Left kidney (tissue), 2 donors: ENCODE results near the gene OASL. TPM values are rescaled to one million over a fixed set of nuclear protein-coding genes. Genes with fewer than 3 reads are reported as not detected.
A peak's percentile ranks its signal among the peaks of the same experiment; 100 is the strongest.

Experiments
- DNase-seq: peaks from one replicate; pipeline ENCODE4 v3.0.0-alpha.2; 2013
- polyA plus RNA-seq: library from polyadenylated mRNA; unstranded; fragments of 120-200 nt; gene quantifications from one replicate; pipeline ENCODE4 v1.2.1, GENCODE V29; 2013; ENCODE audit not compliant: insufficient read length

The OASL gene
- polyA plus RNA-seq, 1 donor = 0.10 TPM

- DNase-seq = peak; percentile 93
Measured at GRCh38 chr12:121015825-121016766, 22.9 kb downstream of the OASL start, which contains the start of gene C12orf43. C12orf43 (minus strand) TSS chr12:121016487; CDS start chr12:121016474, 13 bp downstream.

DNA sequence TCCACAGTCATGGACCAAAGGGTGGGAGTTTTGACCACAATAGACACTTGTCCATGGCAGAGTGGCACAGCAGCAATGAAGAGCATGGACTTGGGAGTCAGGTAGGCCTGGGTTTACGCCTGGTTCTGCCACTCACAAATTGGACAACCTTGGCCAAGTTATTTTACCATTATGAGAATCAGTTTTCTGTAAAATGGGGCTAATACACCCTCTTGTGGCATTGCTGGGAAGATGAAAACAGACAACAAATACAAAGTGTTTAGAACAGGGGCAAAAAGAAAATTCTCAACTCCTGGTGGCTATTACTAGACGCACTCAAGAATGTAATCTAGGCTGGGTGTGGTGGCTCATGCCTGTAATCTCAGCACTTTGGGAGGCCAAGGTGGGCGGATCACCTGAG, 25.3 kb downstream of the OASL start:
- DNase-seq = no peak

GRCh38 chr12:121011820-121012219, 27.2 kb downstream of the OASL start:
- DNase-seq = no peak

DNA sequence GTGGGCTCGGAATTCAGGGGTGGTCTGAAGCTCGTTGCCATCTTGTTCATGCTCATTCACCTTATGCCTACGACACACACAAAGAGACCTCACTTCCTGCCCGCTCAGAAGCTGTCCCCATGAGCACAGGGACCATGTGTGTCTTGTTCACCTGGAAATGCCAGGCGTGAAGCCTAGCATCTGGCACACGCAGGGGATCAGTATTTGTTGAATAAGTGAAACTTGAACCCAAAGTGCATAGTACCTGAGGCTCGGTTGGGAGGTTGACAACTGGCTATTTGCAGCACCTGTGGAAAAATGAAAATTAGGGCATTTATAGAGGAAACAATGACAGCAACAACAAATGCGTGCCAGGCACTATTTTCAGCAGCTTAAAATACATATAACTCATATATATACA, 28.2 kb downstream of the OASL start:
- DNase-seq = no peak

DNA sequence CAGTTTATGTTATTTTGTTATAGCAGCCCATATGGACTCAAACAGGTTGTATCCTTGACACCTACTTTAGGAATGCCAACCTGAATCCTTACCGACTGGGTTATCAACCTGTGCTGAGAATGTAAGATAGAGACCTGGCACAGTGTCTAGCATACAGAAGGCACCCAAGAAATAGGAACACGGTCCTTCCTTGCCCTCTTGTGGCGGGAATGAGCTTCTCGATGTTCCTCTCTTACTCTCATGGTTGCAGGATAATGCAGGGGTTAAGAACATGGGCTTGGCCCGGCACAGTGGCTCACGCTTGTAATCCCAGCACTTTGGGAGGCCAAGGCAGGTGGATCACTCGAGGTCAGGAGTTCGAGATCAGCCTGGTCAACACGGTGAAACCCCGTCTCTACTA, 29.3 kb downstream of the OASL start:
- peak; percentile 40 for DNase-seq

GRCh38 chr12:121008347-121009098, 30.5 kb downstream of the OASL start:
- DNase-seq = no peak

DNA sequence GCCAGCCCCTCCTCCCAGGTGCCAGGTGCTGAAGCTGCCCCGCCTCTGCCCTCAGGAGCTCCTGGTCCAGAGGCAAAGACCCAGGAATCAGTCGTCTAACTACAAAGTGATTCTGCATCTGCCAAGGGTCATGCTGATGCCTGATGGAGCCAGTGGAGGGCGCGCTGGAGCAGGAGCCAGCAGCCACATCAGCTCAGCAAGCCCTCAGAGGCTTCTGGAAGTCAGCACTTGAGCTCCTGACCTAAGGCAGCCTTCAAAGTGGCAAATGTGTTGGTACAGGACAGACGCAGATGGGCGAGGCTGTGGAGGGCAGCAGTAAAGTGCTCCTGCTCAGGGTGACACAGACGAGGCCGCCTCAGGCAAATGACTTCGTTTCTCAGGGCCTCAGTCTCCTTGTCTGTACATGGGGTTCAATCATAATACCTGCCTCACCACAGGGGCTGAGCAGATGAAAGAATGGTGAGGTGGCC, 33.7 kb downstream of the OASL start:
- DNase-seq = no peak

DNA sequence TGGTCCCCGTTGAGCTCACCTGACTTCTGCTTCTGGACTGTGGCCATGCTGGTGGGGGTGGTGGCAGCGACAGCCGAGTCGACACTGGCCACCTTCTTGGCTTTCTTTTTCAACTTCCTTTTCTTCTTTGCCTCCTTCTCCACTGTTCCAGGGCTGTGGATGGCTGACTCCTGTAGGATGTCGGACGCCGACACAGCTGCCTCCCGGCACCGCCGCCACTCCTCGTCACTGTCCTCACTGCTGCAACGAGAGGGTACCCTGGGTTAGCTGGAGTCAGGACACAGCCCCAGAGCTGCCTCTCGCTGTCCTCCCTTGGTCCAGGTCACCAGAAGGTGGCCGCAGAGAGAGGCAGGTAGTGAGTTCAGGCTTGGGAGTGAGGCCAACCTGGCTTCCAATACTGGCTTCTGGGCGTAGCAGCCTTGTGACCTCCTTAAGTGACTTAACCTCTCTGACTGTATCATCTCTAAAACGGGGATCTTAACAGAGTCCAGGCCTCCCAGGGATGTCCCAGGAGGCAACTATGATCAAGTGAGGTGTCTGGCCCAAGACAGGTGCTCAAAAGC, 34.7 kb downstream of the OASL start:
- no peak for DNase-seq

DNA sequence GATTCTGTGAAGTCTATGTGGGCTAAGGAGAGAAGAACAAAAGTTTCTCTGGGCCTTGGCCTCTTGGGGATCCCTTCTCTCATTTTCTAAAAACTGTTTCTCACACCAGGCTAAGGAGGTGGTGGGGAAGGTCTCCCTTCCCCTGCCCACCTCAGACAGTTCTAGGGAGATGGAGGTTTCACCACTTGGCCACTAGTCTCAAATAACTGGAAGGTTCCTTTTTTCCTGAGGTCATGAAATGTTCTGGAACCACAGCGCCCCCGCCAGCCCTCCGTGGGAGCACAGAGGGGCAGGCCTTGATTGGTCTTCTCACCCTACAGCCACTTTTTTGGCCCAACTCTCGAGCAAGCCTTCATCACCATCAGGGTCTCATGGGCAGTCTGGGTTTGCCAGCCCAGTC, 35.4 kb downstream of the OASL start:
- DNase-seq = no peak

DNA sequence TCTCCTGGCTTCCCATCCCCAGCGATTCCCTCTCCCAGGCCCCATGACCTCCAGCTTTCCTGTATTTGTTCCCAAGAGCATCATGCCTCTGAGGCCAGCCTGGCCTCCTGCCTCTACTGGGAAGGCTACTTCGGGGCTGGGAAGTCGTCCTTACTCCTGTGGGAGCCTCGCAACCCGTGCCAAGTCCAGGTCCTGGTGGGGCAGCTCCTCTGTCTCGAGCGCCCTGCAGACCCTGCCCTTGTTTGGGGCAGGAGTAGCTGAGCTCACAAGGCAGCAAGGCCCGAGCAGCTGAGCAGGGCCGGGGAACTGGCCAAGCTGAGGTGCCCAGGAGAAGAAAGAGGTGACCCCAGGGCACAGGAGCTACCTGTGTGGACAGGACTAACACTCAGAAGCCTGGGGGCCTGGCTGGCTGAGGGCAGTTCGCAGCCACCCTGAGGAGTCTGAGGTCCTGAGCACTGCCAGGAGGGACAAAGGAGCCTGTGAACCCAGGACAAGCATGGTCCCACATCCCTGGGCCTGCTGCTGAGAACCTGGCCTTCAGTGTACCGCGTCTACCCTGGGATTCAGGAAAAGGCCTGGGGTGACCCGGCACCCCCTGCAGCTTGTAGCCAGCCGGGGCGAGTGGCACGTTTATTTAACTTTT, 37.1 kb downstream of the OASL start:
- DNase-seq = no peak

- DNase-seq = no peak
Measured at GRCh38 chr12:121001060-121001459, 38.0 kb downstream of the OASL start.

DNA sequence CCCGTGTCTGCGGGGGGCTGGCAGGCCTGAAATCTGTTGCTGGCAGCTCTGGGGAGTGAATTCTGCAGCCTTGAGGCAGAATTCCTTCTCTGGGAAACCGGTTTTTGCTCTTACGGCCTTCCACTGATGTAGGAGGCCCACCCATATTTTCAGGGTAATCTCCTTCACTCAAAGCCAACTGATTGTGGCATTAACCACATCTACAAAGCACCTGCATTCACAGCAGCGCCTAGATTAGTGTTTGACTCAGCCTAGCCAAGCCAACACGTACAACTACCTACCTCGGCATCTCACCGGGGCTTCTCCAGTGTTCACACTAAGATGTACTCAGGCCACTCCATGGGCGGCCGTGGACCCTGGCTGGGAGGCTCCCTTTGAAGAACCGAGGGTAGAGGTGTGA, 38.5 kb downstream of the OASL start:
- DNase-seq = no peak

GRCh38 chr12:120999191-121000120, 39.6 kb downstream of the OASL start:
- no peak for DNase-seq

- no peak for DNase-seq
Measured at GRCh38 chr12:120998435-120998834, 40.6 kb downstream of the OASL start.

DNA sequence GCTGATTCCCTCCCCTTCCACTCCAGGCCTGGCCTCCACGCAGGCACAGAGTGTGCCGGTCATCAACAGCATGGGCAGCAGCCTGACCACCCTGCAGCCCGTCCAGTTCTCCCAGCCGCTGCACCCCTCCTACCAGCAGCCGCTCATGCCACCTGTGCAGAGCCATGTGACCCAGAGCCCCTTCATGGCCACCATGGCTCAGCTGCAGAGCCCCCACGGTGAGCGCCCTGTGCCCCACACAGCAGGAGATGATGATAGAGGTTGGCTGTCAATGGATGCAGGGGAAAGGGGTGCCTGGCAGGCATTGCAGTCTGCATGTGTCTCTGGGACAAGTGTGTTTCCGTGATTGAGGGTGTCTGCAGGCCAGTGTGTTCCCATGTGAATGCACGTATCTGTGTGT, 41.6 kb downstream of the OASL start:
- no peak for DNase-seq

DNA sequence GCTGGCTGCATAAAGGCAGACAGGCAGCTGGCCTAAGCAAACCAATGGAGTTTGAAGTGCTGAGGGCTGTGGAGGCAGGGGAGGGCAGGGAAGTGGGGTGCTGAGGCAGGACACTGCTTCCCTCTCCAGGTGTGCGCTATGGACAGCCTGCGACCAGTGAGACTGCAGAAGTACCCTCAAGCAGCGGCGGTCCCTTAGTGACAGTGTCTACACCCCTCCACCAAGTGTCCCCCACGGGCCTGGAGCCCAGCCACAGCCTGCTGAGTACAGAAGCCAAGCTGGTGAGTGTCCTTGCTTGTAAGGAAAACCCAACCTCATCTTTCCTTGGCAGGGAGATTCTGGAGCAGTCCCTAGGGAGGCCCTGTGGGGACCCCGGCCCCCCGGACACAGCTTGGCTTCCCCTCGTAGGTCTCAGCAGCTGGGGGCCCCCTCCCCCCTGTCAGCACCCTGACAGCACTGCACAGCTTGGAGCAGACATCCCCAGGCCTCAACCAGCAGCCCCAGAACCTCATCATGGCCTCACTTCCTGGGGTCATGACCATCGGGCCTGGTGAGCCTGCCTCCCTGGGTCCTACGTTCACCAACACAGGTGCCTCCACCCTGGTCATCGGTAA, 42.8 kb downstream of the OASL start:
- DNase-seq = no peak

DNA sequence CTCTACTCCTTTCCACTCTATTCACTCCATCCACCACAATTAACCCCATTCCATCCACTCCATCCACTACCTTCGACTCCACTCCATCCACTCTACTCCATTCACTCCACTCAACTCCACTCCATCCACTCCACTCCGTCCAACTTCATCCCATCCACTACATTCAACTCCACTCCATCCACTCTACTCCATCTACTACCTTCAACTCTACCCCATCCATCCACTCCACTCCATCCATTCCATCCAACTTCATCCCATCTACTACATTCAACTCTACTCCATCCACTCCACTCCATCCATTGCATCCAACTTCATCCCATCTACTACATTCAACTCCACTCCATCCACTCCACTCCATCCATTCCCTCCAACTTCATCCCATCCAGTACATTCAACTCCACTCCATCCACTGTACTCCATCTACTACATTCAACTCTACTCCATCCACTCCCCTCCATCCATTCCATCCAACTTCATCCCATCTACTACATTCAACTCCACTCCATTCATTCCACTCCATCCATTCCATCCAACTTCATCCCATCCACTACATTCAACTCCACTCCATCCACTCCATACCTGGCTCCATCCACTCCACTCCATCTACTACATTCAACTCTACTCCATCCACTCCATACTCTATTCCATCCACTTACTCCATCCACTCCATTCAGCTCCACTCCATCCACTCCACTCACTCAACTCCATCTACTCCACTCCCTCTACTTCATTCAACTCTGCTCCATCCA, 44.3 kb downstream of the OASL start:
- DNase-seq = no peak

GRCh38 chr12:120994059-120994458, 45.0 kb downstream of the OASL start:
- no peak for DNase-seq

DNA sequence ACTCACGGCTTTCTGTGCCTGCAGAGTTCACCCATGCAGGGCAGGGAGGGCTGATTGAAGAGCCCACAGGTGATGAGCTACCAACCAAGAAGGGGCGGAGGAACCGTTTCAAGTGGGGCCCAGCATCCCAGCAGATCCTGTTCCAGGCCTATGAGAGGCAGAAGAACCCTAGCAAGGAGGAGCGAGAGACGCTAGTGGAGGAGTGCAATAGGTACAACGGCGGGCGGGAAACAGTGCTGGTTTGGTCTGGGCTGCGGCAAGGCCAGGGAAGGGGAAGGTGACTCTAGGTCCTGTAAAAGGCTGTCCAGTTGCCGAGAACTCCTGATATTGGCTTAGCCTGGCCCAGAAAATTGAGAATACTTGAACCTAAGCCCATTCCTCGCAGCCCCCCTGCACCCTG, 45.5 kb downstream of the OASL start:
- no peak for DNase-seq

DNA sequence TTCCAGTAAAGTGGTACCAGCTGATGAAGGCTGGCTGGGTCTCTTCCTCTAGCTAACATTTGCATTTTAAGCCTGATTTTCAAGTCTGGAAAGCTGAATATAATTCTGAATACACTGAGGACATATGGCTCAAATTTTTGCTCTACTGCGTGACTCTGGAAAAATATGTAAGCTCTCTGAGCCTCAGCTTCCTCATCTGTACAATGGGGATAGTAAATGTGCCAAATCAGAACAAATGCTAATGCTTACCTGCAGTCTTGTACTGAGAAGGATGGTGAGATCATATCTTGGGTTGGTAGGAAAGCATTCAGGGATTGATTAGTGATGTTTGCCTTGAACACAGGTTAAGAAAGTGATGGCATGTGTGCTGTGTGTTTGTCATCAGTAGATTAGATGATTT, 46.1 kb downstream of the OASL start:
- DNase-seq = no peak
